ENCODE data around the gene POLR3B. TPM values are rescaled to one million over a fixed set of nuclear protein-coding genes. Genes with fewer than 3 reads are reported as not detected.
A peak's percentile ranks its signal among the peaks of the same experiment; 100 is the strongest.

The POLR3B gene
- total RNA-seq, 1 donor = 18.5 TPM

DNA sequence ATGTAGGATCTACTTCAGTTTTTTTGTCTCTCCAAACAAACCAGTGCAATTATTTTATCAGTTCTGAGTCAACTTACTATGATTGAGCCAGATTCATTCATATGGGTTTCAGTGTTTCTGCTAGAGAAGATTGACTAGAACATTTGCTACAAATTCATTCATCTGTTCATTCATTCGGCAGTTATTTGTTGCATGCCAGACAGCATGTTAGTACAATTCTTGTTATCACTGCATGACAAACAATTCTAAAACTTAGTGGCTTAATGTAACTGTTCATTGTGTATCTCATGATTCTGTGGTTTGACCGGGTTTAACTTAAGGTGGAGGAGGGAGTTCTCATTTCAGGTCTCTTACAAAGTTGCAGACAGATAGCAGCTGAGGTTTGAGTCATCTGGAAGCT lies 52.3 kb downstream of the POLR3B start:
- peak; percentile 29 for DNase-seq (ENCODE audit: low read depth)
- TF ChIP-seq, protein P1, sequence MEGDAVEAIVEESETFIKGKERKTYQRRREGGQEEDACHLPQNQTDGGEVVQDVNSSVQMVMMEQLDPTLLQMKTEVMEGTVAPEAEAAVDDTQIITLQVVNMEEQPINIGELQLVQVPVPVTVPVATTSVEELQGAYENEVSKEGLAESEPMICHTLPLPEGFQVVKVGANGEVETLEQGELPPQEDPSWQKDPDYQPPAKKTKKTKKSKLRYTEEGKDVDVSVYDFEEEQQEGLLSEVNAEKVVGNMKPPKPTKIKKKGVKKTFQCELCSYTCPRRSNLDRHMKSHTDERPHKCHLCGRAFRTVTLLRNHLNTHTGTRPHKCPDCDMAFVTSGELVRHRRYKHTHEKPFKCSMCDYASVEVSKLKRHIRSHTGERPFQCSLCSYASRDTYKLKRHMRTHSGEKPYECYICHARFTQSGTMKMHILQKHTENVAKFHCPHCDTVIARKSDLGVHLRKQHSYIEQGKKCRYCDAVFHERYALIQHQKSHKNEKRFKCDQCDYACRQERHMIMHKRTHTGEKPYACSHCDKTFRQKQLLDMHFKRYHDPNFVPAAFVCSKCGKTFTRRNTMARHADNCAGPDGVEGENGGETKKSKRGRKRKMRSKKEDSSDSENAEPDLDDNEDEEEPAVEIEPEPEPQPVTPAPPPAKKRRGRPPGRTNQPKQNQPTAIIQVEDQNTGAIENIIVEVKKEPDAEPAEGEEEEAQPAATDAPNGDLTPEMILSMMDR (IDR thresholded peaks at IDR 0.05; ENCODE audit: insufficient read depth, low read length) = no peak

GRCh38 chr12:106412563-106412962 lies 55.0 kb downstream of the POLR3B start:
- no peak overlapping the region for H3K4me3 ChIP-seq (ENCODE audit: low read depth, low read length)
- TF ChIP-seq, protein P1 (IDR thresholded peaks at IDR 0.05; ENCODE audit: insufficient read depth, low read length) = no peak
- no peak for DNase-seq (ENCODE audit: low read depth)

More for the DNA sequence above, 52.3 kb downstream of the POLR3B start:
- no peak overlapping the region for H3K4me3 ChIP-seq (ENCODE audit: low read depth, low read length)

- peak; percentile 39 for DNase-seq (ENCODE audit: low read depth)
- TF ChIP-seq, protein P1 (IDR thresholded peaks at IDR 0.05; ENCODE audit: insufficient read depth, low read length) = no peak
- H3K4me3 ChIP-seq (ENCODE audit: low read depth, low read length) = no peak overlapping the region
Measured at GRCh38 chr12:106415134-106415533, 57.6 kb downstream of the POLR3B start.

DNA sequence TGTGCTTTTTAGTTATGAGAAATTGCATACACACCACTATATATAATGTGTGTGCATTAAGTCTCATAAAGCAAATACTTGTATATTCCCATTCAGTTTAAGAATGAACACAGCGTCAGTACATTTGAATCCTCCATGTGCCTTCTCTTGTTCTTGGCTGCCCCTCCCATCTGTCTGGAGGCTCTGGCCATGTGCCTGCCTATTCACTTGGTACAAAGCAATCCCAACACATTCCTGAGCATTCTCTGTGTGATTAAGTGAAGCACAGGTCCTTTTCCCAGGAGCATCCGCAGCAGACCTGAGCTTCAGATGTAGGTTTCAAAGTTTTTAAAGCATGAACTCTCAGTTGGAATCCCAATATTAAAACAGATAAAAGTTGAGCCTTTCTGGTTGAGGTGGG lies 58.7 kb downstream of the POLR3B start:
- no peak overlapping the region for H3K4me3 ChIP-seq (ENCODE audit: low read depth, low read length)
- TF ChIP-seq, protein P1 (IDR thresholded peaks at IDR 0.05; ENCODE audit: insufficient read depth, low read length) = no peak
- peak; percentile 59 for DNase-seq (ENCODE audit: low read depth)

- H3K4me3 ChIP-seq (ENCODE audit: low read depth, low read length) = no peak overlapping the region
- peak; percentile 89 for DNase-seq (ENCODE audit: low read depth)
- TF ChIP-seq, protein P1 (IDR thresholded peaks at IDR 0.05; ENCODE audit: insufficient read depth, low read length) = no peak
Measured at GRCh38 chr12:106417926-106418910, 60.7 kb downstream of the POLR3B start.

- H3K4me3 ChIP-seq (ENCODE audit: low read depth, low read length) = no peak overlapping the region
- peak; percentile 7 for DNase-seq (ENCODE audit: low read depth)
- TF ChIP-seq, protein P1 (IDR thresholded peaks at IDR 0.05; ENCODE audit: insufficient read depth, low read length) = no peak
Measured at GRCh38 chr12:106418970-106419369, 61.4 kb downstream of the POLR3B start.
